Measurements from ENCODE around the gene ZSCAN22.

Gene ZSCAN22

DNA sequence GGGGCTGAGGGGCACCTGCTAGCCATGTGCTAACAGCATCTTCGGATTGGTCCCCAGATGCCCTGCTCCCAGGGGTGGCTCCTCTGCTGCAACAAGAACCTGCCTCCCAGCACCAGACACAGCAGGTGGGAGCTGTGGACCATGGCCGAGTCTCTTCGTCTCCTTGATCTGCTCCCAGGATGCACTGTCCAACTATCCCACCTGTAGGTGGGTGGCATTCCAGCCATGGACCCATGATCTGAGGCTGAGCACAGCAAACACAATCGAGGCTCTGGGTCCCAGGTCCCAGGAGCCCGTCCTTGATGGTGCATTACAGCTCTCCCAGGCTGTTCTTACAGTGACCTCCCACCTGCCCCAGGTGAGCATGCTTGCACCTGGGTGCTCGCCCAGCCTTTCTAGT lies 52.5 kb downstream of the ZSCAN22 start:
- no peak for DNase-seq

- DNase-seq = no peak
These were observed 53.4 kb downstream of the ZSCAN22 start for GRCh38 chr19:58380037-58380661.

GRCh38 chr19:58380662-58381459 lies 54.1 kb downstream of the ZSCAN22 start, which contains the start of gene ZNF837:
Gene ZNF837 (minus strand): TSS chr19:58381030. CDS start chr19:58369332, 11,698 bp downstream.
- peak; percentile 100 for DNase-seq

DNA sequence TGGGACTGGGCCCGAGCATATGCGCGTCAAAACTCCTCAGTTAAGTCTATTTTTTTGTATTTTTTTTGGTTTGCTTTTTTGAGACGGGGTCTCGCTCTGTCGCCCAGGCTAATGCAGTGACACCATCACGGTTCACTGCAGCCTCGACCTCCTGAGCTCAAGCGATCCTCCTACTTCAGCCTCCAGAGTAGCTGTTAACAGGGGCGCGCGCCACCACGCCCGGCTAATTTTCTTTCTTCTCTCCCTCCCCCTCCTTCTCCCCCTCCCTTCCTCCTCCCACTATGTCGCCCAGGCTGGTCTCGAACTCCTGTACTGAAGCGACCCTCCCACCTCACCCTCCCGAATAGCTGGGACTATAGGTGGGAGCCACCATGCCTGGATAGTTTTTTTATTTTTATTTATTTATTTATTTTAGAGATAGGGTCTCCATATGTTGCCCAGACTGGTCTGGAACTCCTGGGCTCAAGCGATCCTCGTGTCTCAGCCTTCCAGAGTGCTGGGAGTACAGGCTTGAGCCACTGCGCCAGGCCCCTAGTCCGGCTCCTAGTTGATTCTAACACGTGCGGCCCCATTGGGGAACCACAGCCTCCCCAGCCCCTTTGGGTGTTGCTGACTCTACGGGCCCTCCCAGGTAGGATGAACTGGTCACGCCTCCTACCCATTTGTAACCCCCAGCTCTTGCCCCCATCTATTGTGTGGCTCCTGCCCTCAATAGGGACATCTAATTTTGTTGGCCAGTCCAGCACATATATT lies 54.8 kb downstream of the ZSCAN22 start:
- peak; percentile 53 for DNase-seq

DNA sequence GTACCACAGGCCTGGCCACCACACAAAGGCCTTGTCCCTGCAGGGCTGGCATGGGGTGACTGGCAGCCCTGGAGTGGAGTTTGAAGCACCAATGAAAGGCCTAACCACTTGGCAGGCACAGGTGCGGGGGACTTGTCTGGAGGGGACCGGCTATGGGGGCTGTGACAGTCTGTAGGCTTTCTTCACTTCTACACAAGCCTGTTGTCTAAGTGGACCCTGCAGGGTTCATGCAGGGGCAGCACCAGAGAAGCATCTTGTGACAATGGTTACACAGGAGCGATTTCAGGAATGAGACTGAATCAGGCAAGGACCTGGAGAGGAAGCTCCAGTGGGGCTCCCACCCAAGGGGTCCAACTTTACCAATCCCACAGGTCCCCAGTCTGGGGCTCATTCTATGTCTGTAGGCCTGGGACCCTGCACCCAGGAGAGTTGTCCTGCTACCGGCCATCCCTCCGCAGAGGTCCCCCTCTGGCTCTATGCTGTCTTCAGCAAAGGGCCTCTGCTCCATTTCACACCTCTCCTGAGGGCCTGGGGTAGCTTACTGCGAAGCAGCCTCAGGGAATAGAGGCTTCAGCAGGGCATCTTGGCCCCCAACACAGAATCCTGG lies 56.3 kb downstream of the ZSCAN22 start:
- DNase-seq = no peak

GRCh38 chr19:58385313-58385890 lies 58.6 kb downstream of the ZSCAN22 start:
- no peak for DNase-seq

GRCh38 chr19:58385891-58386575 lies 59.2 kb downstream of the ZSCAN22 start:
- peak; percentile 51 for DNase-seq

DNA sequence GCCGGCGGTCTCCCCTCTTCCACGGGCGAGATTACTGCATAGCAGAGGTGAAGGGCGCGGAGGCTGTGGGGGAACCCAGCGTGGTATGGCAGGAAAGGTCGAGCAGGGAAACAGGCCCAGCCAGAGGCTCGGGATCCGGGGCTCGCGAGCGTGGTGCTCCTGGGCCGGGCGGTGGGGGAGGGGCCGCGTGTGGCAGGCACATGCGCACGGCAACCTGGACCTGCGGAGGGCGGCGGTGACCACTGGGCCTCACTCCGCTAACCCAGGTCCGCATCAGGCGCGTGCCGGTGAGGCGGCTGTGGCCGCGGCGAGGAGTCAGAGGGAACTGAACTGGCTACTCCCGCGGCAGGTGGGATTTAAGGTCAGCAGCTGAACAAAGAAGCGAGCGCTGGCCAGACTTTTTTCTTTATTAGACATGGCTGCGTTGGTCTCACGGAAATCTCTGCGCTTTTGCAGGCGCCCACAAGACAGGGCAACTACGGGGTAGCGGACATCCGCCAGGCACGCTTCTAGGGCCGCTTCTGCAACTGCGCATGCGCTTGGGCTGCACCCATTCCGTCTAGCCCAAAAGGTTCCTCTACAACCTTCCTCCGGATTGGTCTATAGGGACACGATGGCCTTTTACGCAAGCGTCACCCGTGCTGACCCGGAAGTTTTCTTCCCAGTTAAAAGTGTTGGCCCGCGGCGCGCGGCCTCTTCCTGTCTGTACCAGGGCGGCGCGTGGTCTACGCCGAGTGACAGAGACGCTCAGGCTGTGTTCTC lies 60.0 kb downstream of the ZSCAN22 start, which contains the start of gene RPS5:
Gene RPS5 (plus strand): TSS at position 694 of the 762 bp plus-strand sequence. CDS start 869 bp downstream, outside the sequence.
- peak; percentile 99 for DNase-seq

DNA sequence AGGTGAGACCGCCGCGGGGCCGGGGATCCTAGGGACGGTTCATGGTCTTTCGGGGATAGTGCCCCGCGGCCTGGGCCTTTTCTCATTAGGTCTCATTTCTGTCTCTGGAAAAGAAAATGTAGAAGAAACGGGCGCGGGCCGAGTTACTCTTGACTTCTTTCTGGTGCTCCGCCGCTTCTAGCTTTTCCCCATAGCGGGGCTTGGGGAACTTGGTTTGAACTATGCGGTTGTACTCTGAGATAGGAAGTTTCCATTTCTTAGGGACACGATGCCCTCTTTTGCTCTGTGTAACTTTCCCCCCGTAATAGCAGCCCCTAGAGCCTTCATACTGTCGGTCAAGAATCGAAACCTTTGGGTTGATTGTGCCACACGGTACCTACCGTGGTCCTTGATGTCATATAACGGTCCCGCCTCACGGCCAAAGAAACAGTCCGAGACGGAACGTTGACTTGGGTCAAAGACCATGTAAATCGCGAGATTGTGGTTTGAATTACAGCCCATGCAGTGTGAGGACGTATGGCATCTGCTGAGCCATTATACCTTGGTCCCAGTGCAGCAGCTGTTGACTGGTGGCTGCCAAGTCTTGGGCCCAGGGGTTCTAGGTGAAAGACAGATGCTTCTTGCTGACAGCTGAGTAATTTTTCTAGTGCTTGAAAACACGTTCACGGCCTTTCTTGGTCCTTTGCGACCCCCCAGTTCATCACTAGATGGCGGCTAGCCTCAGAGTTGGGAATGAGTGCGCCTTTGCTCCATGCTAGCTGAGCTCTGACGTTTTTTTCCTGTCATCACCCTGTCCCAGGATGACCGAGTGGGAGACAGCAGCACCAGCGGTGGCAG lies 60.8 kb downstream of the ZSCAN22 start:
- peak; percentile 34 for DNase-seq

- no peak for DNase-seq
These were observed 61.4 kb downstream of the ZSCAN22 start for GRCh38 chr19:58388175-58388526.

Data from NCI-H146 (cell line).